CD4-positive, CD25-positive, alpha-beta regulatory T cell (primary cell): ENCODE data around the gene PSG6. TPM values are rescaled to one million over a fixed set of nuclear protein-coding genes. Genes with fewer than 3 reads are reported as not detected.
"Not testable (repeated sequence)": the region's sequence is repeated elsewhere in the genome, so short reads cannot be mapped to it uniquely, and the experiment has no call there.

ENCODE experiments used
- ATAC-seq, 2 donors: fragments of 150-1000 bp; cut with Tn5 transposase; one replicate each; pipeline ENCODE4 v1.10.0; 2021; ENCODE audit warnings: low read depth in 2 of 2, moderate number of reproducible peaks in 2 of 2, moderate library complexity in 1 of 2
- DNase-seq, 3 donors: peaks; one replicate each; pipeline versions ENCODE4 v3.0.0 to v3.0.0-alpha.2; 2012 to 2022; ENCODE audit warnings: mixed read lengths in 1 of 3
- H3K27ac ChIP-seq: one replicate; pipeline ENCODE4 v1.7.0; 2013; ENCODE audit warnings: mild to moderate bottlenecking, low read length; ENCODE audit not compliant: insufficient read depth, poor library complexity, severe bottlenecking
- H3K27me3 ChIP-seq: one replicate; pipeline ENCODE4 v1.7.0; 2013; ENCODE audit warnings: low read length; ENCODE audit not compliant: control insufficient read depth, insufficient read depth
- H3K36me3 ChIP-seq: one replicate; pipeline ENCODE4 v1.7.0; 2013; ENCODE audit warnings: mild to moderate bottlenecking, low read length, moderate library complexity; ENCODE audit not compliant: control insufficient read depth, insufficient read depth
- H3K4me1 ChIP-seq: 2 replicates; pipeline ENCODE4 v1.7.0; 2013; ENCODE audit warnings: mild to moderate bottlenecking, low read length; ENCODE audit not compliant: insufficient read depth, control insufficient read depth, poor library complexity, severe bottlenecking
- H3K4me3 ChIP-seq: one replicate; pipeline ENCODE4 v1.7.0; 2013; ENCODE audit warnings: low read depth, mild to moderate bottlenecking, low read length, moderate library complexity
- H3K9me3 ChIP-seq, 2 experiments: 1 replicate in 1 of 2; 2 replicates in 1 of 2; pipeline ENCODE4 v1.7.0; 2013; ENCODE audit warnings: low read length in 2 of 2, mild to moderate bottlenecking in 1 of 2, moderate library complexity in 1 of 2; ENCODE audit not compliant: control insufficient read depth in 2 of 2
- H3K27ac Mint-ChIP-seq, 3 donors: one replicate each; pipeline ENCODE4 v1.8.0; 2020 to 2022; ENCODE audit warnings: mild to moderate bottlenecking in 3 of 3, mixed read lengths in 3 of 3, moderate library complexity in 2 of 3
- H3K27me3 Mint-ChIP-seq: one replicate; pipeline ENCODE4 v1.8.0; 2022; ENCODE audit warnings: mild to moderate bottlenecking, mixed read lengths
- H3K36me3 Mint-ChIP-seq: one replicate; pipeline ENCODE4 v1.8.0; 2020; ENCODE audit warnings: mixed read lengths
- H3K4me1 Mint-ChIP-seq, 4 donors: one replicate each; pipeline ENCODE4 v1.8.0; 2020 to 2022; ENCODE audit warnings: mixed read lengths in 4 of 4, mild to moderate bottlenecking in 1 of 4
- H3K4me3 Mint-ChIP-seq, 4 donors: one replicate each; pipeline ENCODE4 v1.8.0; 2020 to 2022; ENCODE audit warnings: mild to moderate bottlenecking in 4 of 4, mixed read lengths in 4 of 4, moderate library complexity in 3 of 4
- H3K9me3 Mint-ChIP-seq, 7 donors: one replicate each; pipeline ENCODE4 v1.8.0; 2020 to 2022; ENCODE audit warnings: mixed read lengths in 7 of 7, mild to moderate bottlenecking in 3 of 7, moderate library complexity in 2 of 7
- polyA plus RNA-seq, 4 donors: library from polyadenylated mRNA; unstranded; fragments of 300-500 nt; fragmentation: Illumina TruSeq; gene quantifications; one replicate each; pipeline ENCODE4 v1.2.3, GENCODE V29; 2021
- total RNA-seq: library from RNA; stranded (reverse); gene quantifications from one replicate; pipeline ENCODE4 v1.2.3, GENCODE V29; 2022

The PSG6 gene
- total and polyA plus RNA-seq, 5 donors from 2014 or later, result 0.37 TPM; not detected in 4

GRCh38 chr19:42934183-42934582 lies 16.5 kb upstream of the PSG6 start:
- H3K4me3 Mint-ChIP-seq, H3K9me3 Mint-ChIP-seq, H3K27me3 ChIP-seq, H3K4me1 ChIP-seq, H3K27ac Mint-ChIP-seq, H3K9me3 ChIP-seq, H3K4me1 Mint-ChIP-seq, H3K36me3 Mint-ChIP-seq, H3K36me3 ChIP-seq, ATAC-seq, H3K27me3 Mint-ChIP-seq, H3K27ac ChIP-seq, DNase-seq, H3K4me3 ChIP-seq: not testable (repeated sequence)

- not testable (repeated sequence) for H3K4me1 ChIP-seq, H3K4me1 Mint-ChIP-seq, H3K27ac Mint-ChIP-seq, H3K36me3 ChIP-seq, DNase-seq, H3K36me3 Mint-ChIP-seq, H3K27me3 Mint-ChIP-seq, H3K27ac ChIP-seq, ATAC-seq, H3K4me3 ChIP-seq, H3K9me3 ChIP-seq, H3K9me3 Mint-ChIP-seq, H3K4me3 Mint-ChIP-seq, H3K27me3 ChIP-seq
These were observed 15.7 kb upstream of the PSG6 start for GRCh38 chr19:42933412-42933811.

- not testable (repeated sequence) for H3K27ac ChIP-seq, H3K4me3 ChIP-seq, DNase-seq, H3K27me3 ChIP-seq, H3K4me1 Mint-ChIP-seq, H3K27ac Mint-ChIP-seq, H3K36me3 ChIP-seq, H3K9me3 Mint-ChIP-seq, H3K36me3 Mint-ChIP-seq, H3K9me3 ChIP-seq, ATAC-seq, H3K4me1 ChIP-seq, H3K4me3 Mint-ChIP-seq, H3K27me3 Mint-ChIP-seq
These were observed 14.9 kb upstream of the PSG6 start for GRCh38 chr19:42932485-42933101.

- not testable (repeated sequence) for DNase-seq
These were observed 12.5 kb upstream of the PSG6 start for GRCh38 chr19:42930214-42930613.

GRCh38 chr19:42928896-42929295 lies 11.2 kb upstream of the PSG6 start:
- H3K4me3 Mint-ChIP-seq, result no peak overlapping the region
- no peaks in the 10 kb centered on the region for H3K36me3 ChIP-seq
- H3K36me3 Mint-ChIP-seq, result no peaks in the 10 kb centered on the region
- H3K9me3 Mint-ChIP-seq, result peaks cover 0 to 1% (median 0%) of the 10 kb centered on the region in 7 donors
- no peak overlapping the region for H3K4me3 ChIP-seq
- no peaks in the 10 kb centered on the region for H3K4me1 Mint-ChIP-seq
- no peaks in the 10 kb centered on the region for H3K27me3 Mint-ChIP-seq
- H3K27me3 ChIP-seq, result no peaks in the 10 kb centered on the region
- H3K9me3 ChIP-seq, result no peaks in the 10 kb centered on the region
- ATAC-seq, result no peak
- H3K27ac Mint-ChIP-seq, result no peak overlapping the region
- no peak overlapping the region for H3K27ac ChIP-seq
- no peak for DNase-seq
- no peaks in the 10 kb centered on the region for H3K4me1 ChIP-seq

More at GRCh38 chr19:42930214-42930613, 12.5 kb upstream of the PSG6 start:
- H3K27ac ChIP-seq, H3K36me3 Mint-ChIP-seq, ATAC-seq, H3K36me3 ChIP-seq, H3K4me1 ChIP-seq, H3K4me3 ChIP-seq, H3K4me1 Mint-ChIP-seq, H3K27me3 ChIP-seq, H3K27ac Mint-ChIP-seq, H3K9me3 ChIP-seq, H3K9me3 Mint-ChIP-seq, H3K4me3 Mint-ChIP-seq, H3K27me3 Mint-ChIP-seq: not testable (repeated sequence)

- H3K36me3 Mint-ChIP-seq, result no peaks in the 10 kb centered on the region
- Histone ChIP-seq H3K9me3 (no peaks in the 10 kb centered on the region), H3K27me3 (no peaks in the 10 kb centered on the region), H3K27ac (no peak overlapping the region), H3K4me1 (no peaks in the 10 kb centered on the region), H3K36me3 (no peaks in the 10 kb centered on the region), H3K4me3 (no peak overlapping the region)
- H3K4me1 Mint-ChIP-seq, result no peaks in the 10 kb centered on the region
- DNase-seq (no peak), ATAC-seq (no peak)
- no peaks in the 10 kb centered on the region for H3K9me3 Mint-ChIP-seq
- peaks cover 8% of the 10 kb centered on the region for H3K27me3 Mint-ChIP-seq
- no peak overlapping the region for H3K27ac Mint-ChIP-seq
- no peak overlapping the region for H3K4me3 Mint-ChIP-seq
These were observed 9.1 kb upstream of the PSG6 start for GRCh38 chr19:42926781-42927180.

- H3K27ac ChIP-seq, H3K27ac Mint-ChIP-seq, H3K36me3 Mint-ChIP-seq, H3K36me3 ChIP-seq, H3K27me3 Mint-ChIP-seq, H3K27me3 ChIP-seq, H3K4me1 ChIP-seq, H3K9me3 ChIP-seq, H3K4me3 Mint-ChIP-seq, H3K9me3 Mint-ChIP-seq, H3K4me1 Mint-ChIP-seq, H3K4me3 ChIP-seq, ATAC-seq: not testable (repeated sequence)
- DNase-seq, result peak in 1 of 3 donors; percentile 9
These were observed 5.4 kb upstream of the PSG6 start for GRCh38 chr19:42923106-42923505.

GRCh38 chr19:42920971-42921370 lies 3.3 kb upstream of the PSG6 start:
- H3K4me1 Mint-ChIP-seq, H3K9me3 Mint-ChIP-seq, H3K27ac ChIP-seq, H3K27ac Mint-ChIP-seq, H3K27me3 Mint-ChIP-seq, H3K36me3 ChIP-seq, ATAC-seq, H3K4me3 Mint-ChIP-seq, H3K36me3 Mint-ChIP-seq, H3K4me3 ChIP-seq, H3K4me1 ChIP-seq, H3K27me3 ChIP-seq, DNase-seq, H3K9me3 ChIP-seq: not testable (repeated sequence)
